ENCODE results near the gene TRIM25. TPM values are rescaled to one million over a fixed set of nuclear protein-coding genes. Genes with fewer than 3 reads are reported as not detected.

Gene TRIM25
- polyA plus RNA-seq, 2 donors: 15.9 to 18.2 TPM

DNA sequence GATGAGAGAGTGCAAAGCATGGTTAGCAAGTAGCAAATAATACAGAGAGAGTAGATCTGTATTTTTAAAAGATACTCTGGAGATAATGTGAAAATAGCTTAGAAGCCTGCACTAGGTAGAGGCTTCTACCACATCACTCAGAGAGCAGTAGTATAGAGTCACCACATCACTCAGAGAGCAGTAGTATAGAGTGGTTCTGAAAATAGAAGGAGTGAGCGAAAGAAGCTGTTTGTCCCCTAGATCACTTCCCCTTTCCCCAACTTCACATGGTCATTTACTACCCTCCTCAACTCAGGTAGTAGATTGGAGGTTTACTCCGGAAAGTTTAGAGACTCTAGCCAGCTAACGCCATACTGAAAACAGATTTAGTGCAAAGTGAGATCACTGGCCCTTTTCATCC is 62.8 kb downstream of the TRIM25 start:
- no peaks in the 10 kb centered on the region for H3K9me3 ChIP-seq (ENCODE audit: control insufficient read depth in 2 of 2, insufficient read depth in 1 of 2, low read depth in 1 of 2, low read length in 1 of 2)
- H3K4me1 ChIP-seq (ENCODE audit: control insufficient read depth in 2 of 2, insufficient read depth in 2 of 2, low read length in 1 of 2): no peaks in the 10 kb centered on the region
- H3K27me3 ChIP-seq (ENCODE audit: control insufficient read depth in 1 of 2, insufficient read depth in 2 of 2, low read length in 2 of 2): no peaks in the 10 kb centered on the region
- WGBS, 2 donors: 68 to 80% methylated on average over 3 of the region's 3 CpGs
- H3K4me3 ChIP-seq (ENCODE audit: low read depth in 1 of 2, low read length in 2 of 2): no peak overlapping the region
- peaks cover 0 to 2% of the 10 kb centered on the region in 2 donors for H3K36me3 ChIP-seq (ENCODE audit: control insufficient read depth in 2 of 2, insufficient read depth in 2 of 2, low read length in 1 of 2)
- no peak overlapping the region for H3K27ac ChIP-seq (ENCODE audit: low read depth in 2 of 2, low read length in 1 of 2)

DNA sequence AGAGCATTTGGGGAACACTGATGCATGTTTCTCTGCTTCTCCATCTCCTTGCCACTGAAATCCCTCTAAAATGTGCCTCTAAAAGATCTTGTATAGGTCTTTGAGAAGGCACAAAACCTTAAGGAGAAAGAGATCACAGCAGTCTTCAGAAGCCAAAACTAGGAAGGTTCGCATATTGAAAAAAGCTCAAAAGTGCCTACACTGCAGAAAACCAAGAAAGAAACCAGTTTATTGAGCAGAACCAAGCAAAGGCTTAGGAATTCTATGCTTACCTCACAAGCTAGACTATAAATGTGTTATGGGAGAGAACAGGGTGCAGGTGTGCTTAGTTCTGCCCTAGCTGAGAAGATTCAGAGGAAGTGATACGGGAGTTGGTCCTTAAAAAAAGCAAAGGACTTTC is 63.3 kb downstream of the TRIM25 start:
- Histone ChIP-seq H3K36me3 (ENCODE audit: control insufficient read depth in 2 of 2, insufficient read depth in 2 of 2, low read length in 1 of 2) (peaks cover 0 to 2% of the 10 kb centered on the region in 2 donors), H3K27me3 (ENCODE audit: control insufficient read depth in 1 of 2, insufficient read depth in 2 of 2, low read length in 2 of 2) (no peaks in the 10 kb centered on the region), H3K9me3 (ENCODE audit: control insufficient read depth in 2 of 2, insufficient read depth in 1 of 2, low read depth in 1 of 2, low read length in 1 of 2) (no peaks in the 10 kb centered on the region), H3K4me3 (ENCODE audit: low read depth in 1 of 2, low read length in 2 of 2) (no peak overlapping the region), H3K27ac (ENCODE audit: low read depth in 2 of 2, low read length in 1 of 2) (no peak overlapping the region), H3K4me1 (ENCODE audit: control insufficient read depth in 2 of 2, insufficient read depth in 2 of 2, low read length in 1 of 2) (no peaks in the 10 kb centered on the region)
- 95 to 97% methylated on average over 2 of the region's 2 CpGs for WGBS, 2 donors

- no peaks in the 10 kb centered on the region for H3K4me1 ChIP-seq (ENCODE audit: control insufficient read depth in 2 of 2, insufficient read depth in 2 of 2, low read length in 1 of 2)
- no peak overlapping the region for H3K4me3 ChIP-seq (ENCODE audit: low read depth in 1 of 2, low read length in 2 of 2)
- H3K9me3 ChIP-seq (ENCODE audit: control insufficient read depth in 2 of 2, insufficient read depth in 1 of 2, low read depth in 1 of 2, low read length in 1 of 2): no peaks in the 10 kb centered on the region
- H3K36me3 ChIP-seq (ENCODE audit: control insufficient read depth in 2 of 2, insufficient read depth in 2 of 2, low read length in 1 of 2): peaks cover 0 to 2% of the 10 kb centered on the region in 2 donors
- WGBS, 2 donors: 72 to 74% methylated on average over 3 of the region's 3 CpGs
- no peak overlapping the region for H3K27ac ChIP-seq (ENCODE audit: low read depth in 2 of 2, low read length in 1 of 2)
- no peaks in the 10 kb centered on the region for H3K27me3 ChIP-seq (ENCODE audit: control insufficient read depth in 1 of 2, insufficient read depth in 2 of 2, low read length in 2 of 2)
Measured at GRCh38 chr17:56849131-56849530, 64.7 kb downstream of the TRIM25 start.

GRCh38 chr17:56847106-56847505 is 66.7 kb downstream of the TRIM25 start:
- H3K9me3 ChIP-seq (ENCODE audit: control insufficient read depth in 2 of 2, insufficient read depth in 1 of 2, low read depth in 1 of 2, low read length in 1 of 2): no peaks in the 10 kb centered on the region
- 93 to 96% methylated on average over 4 of the region's 4 CpGs for WGBS, 2 donors
- peaks cover 0 to 2% of the 10 kb centered on the region in 2 donors for H3K36me3 ChIP-seq (ENCODE audit: control insufficient read depth in 2 of 2, insufficient read depth in 2 of 2, low read length in 1 of 2)

DNA sequence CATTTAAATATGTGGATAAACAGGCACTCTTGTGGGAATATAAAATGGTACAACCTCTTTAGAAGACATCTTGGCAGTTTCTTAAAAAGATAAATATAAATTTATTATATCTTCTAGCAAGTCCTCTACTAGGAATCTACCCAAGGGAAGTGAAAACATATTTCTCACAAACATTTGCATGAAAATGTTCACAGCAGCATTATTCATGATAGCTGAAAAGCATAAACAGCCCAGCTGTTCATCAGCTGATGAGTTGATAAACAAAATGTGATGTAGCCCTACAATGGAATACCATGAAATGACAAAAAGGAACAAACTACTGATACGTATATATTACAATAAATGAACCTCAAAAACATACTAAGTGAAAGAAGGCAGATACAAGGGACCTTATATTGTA is 67.9 kb downstream of the TRIM25 start:
- WGBS, 2 donors: 96% methylated on average over 1 of the region's 1 CpG
- H3K4me3 ChIP-seq (ENCODE audit: low read depth in 1 of 2, low read length in 2 of 2): no peak overlapping the region
- peaks cover 0 to 2% of the 10 kb centered on the region in 2 donors for H3K36me3 ChIP-seq (ENCODE audit: control insufficient read depth in 2 of 2, insufficient read depth in 2 of 2, low read length in 1 of 2)

More at GRCh38 chr17:56847106-56847505, 66.7 kb downstream of the TRIM25 start:
- Histone ChIP-seq H3K4me3 (ENCODE audit: low read depth in 1 of 2, low read length in 2 of 2) (no peak overlapping the region), H3K4me1 (ENCODE audit: control insufficient read depth in 2 of 2, insufficient read depth in 2 of 2, low read length in 1 of 2) (no peaks in the 10 kb centered on the region), H3K27ac (ENCODE audit: low read depth in 2 of 2, low read length in 1 of 2) (no peak overlapping the region), H3K27me3 (ENCODE audit: control insufficient read depth in 1 of 2, insufficient read depth in 2 of 2, low read length in 2 of 2) (no peaks in the 10 kb centered on the region)

DNA sequence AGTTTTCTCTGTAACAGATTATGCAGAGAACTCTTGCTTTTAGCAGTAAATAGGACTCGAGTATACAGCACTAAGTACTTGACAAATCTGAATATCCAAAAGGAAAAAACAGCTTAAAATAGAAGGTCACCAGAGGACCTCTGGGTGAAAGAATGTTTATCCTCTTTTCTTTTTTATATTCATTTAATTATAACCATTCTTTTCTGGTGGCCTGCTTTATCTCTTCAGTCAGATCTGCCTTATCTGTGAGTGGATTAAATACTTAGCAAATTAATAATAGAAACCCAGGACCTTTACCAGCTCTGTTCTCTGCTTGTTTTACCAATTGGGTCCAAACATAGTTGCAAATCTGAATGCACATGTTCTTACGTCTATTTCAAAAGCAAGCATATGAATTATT is 71.3 kb downstream of the TRIM25 start:
- H3K9me3 ChIP-seq (ENCODE audit: control insufficient read depth in 2 of 2, insufficient read depth in 1 of 2, low read depth in 1 of 2, low read length in 1 of 2): no peaks in the 10 kb centered on the region
- 72% methylated on average over 2 of the region's 2 CpGs for WGBS, 2 donors
- H3K4me3 ChIP-seq (ENCODE audit: low read depth in 1 of 2, low read length in 2 of 2): no peak overlapping the region
- H3K36me3 ChIP-seq (ENCODE audit: control insufficient read depth in 2 of 2, insufficient read depth in 2 of 2, low read length in 1 of 2): no peaks in the 10 kb centered on the region
- H3K27me3 ChIP-seq (ENCODE audit: control insufficient read depth in 1 of 2, insufficient read depth in 2 of 2, low read length in 2 of 2): no peaks in the 10 kb centered on the region
- no peaks in the 10 kb centered on the region for H3K4me1 ChIP-seq (ENCODE audit: control insufficient read depth in 2 of 2, insufficient read depth in 2 of 2, low read length in 1 of 2)
- H3K27ac ChIP-seq (ENCODE audit: low read depth in 2 of 2, low read length in 1 of 2): no peak overlapping the region

More for the DNA sequence above, 67.9 kb downstream of the TRIM25 start:
- Histone ChIP-seq H3K9me3 (ENCODE audit: control insufficient read depth in 2 of 2, insufficient read depth in 1 of 2, low read depth in 1 of 2, low read length in 1 of 2) (no peaks in the 10 kb centered on the region), H3K27ac (ENCODE audit: low read depth in 2 of 2, low read length in 1 of 2) (no peak overlapping the region), H3K27me3 (ENCODE audit: control insufficient read depth in 1 of 2, insufficient read depth in 2 of 2, low read length in 2 of 2) (no peaks in the 10 kb centered on the region), H3K4me1 (ENCODE audit: control insufficient read depth in 2 of 2, insufficient read depth in 2 of 2, low read length in 1 of 2) (no peaks in the 10 kb centered on the region)

DNA sequence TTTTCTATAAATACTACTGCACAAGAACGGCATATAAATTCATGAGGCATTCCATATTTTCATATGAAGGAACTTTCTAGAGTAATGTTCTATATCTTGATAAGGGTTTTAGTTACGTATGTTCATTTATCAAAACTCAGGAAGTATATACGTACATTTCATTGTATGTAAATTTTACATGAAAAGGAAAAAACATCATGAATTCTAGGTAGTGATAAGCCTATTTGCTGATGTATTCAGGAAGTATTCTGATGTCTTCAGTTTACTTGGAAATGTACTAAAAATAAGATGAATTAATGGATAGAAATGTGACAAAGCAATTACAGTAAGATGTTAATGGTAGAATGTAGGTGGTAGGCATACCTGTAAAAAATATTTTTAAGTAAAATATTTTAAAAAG is 75.2 kb downstream of the TRIM25 start:
- H3K27ac ChIP-seq (ENCODE audit: low read depth in 2 of 2, low read length in 1 of 2): no peak overlapping the region
- H3K4me1 ChIP-seq (ENCODE audit: control insufficient read depth in 2 of 2, insufficient read depth in 2 of 2, low read length in 1 of 2): peaks cover 0 to 4% of the 10 kb centered on the region in 2 donors
- WGBS, 2 donors: 83 to 84% methylated on average over 3 of the region's 3 CpGs
- H3K4me3 ChIP-seq (ENCODE audit: low read depth in 1 of 2, low read length in 2 of 2): no peak overlapping the region
- no peaks in the 10 kb centered on the region for H3K9me3 ChIP-seq (ENCODE audit: control insufficient read depth in 2 of 2, insufficient read depth in 1 of 2, low read depth in 1 of 2, low read length in 1 of 2)
- H3K36me3 ChIP-seq (ENCODE audit: control insufficient read depth in 2 of 2, insufficient read depth in 2 of 2, low read length in 1 of 2): no peaks in the 10 kb centered on the region
- no peaks in the 10 kb centered on the region for H3K27me3 ChIP-seq (ENCODE audit: control insufficient read depth in 1 of 2, insufficient read depth in 2 of 2, low read length in 2 of 2)

Other genes starting within 250 kb of the TRIM25 start
- 1 to 10 TPM in 1 of 2 donors, under 1 TPM in 1; 0.44 to 2.1 TPM for gene C17orf67, start 80.1 kb downstream of the TRIM25 start, polyA plus RNA-seq
- gene DGKE, start 79.9 kb downstream of the TRIM25 start, polyA plus RNA-seq: 1 to 10 TPM; 1.3 to 1.6 TPM
- 1 to 10 TPM; 8.8 to 9.4 TPM for gene COIL, start 47.0 kb upstream of the TRIM25 start, polyA plus RNA-seq
- gene SCPEP1, start 64.1 kb upstream of the TRIM25 start, polyA plus RNA-seq: 10 to 100 TPM; 51.1 to 98.3 TPM
- gene AKAP1, start 171.2 kb upstream of the TRIM25 start, polyA plus RNA-seq: 10 to 100 TPM; 15.1 to 27.8 TPM

Data from esophagus (tissue), 2 donors.